A549 (cell line): ENCODE results near the gene CCNG2.

Experiments
- CHD2 ChIP-seq: fragments of 150-350 bp; IDR thresholded peaks from 2 replicates; pipeline ENCODE4 v1.6.1; 2014; ENCODE audit warnings: low read length; ENCODE audit not compliant: partially characterized antibody
- CHD4 ChIP-seq: fragments of 200-600 bp; sonication (generic); IDR thresholded peaks from 2 replicates; pipeline ENCODE4 v1.6.1; 2016; ENCODE audit warnings: antibody characterized with exemption, mild to moderate bottlenecking, borderline replicate concordance
- JUN ChIP-seq, 2 experiments: fragments of >200 bp; sonication (Bioruptor Twin); formaldehyde crosslinking; IDR thresholded peaks; 2 replicates in 1 of 2; 3 replicates in 1 of 2; pipeline ENCODE4 v1.6.1; 2016 to 2017
- JUNB ChIP-seq: fragments of >200 bp; sonication (Bioruptor Twin); formaldehyde crosslinking; IDR thresholded peaks from 2 replicates; pipeline ENCODE4 v1.6.1; 2016
- POLR2A ChIP-seq: IDR thresholded peaks from 2 replicates; pipeline ENCODE4 v1.6.1; 2012; ENCODE audit warnings: mild to moderate bottlenecking, low read length
- RNF2 ChIP-seq: fragments of 200-600 bp; sonication (generic); IDR thresholded peaks from 2 replicates; pipeline ENCODE4 v1.6.1; 2016; ENCODE audit warnings: low read depth, mild to moderate bottlenecking, antibody characterized with exemption, moderate library complexity, borderline replicate concordance
- SMC3 ChIP-seq: fragments of >200 bp; sonication (Bioruptor Twin); formaldehyde crosslinking; IDR thresholded peaks from 3 replicates; pipeline ENCODE4 v1.6.1; 2018; ENCODE audit warnings: inconsistent platforms
- TF ChIP-seq, protein P1 (sequence below): fragments of >200 bp; sonication (Bioruptor Twin); formaldehyde crosslinking; IDR thresholded peaks from 3 replicates; pipeline ENCODE4 v1.5.1; 2016
- TF ChIP-seq, protein P2 (sequence below): fragments of 200-600 bp; sonication (generic); IDR thresholded peaks from 2 replicates; pipeline ENCODE4 v1.6.1; 2016; ENCODE audit warnings: antibody characterized with exemption, mild to moderate bottlenecking, moderate library complexity

DNA sequence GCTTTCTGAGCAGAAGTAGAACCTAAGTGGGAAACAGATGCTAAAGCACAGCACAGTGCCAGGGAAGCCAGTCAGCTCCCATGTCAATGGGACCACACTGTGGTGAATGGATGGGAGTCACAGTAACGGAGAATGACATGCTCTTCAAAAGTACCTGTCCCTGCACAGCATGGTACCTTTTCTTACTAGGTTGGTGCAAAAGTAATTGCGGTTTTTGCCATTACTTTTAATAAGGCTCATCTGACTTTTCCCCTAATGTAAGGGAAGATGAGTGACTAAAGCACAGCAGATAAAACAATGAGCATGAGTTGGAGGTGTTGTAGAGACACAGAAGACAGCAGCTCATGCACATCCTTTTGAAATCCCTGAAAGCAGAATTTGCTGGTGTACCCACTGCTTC is 62.3 kb downstream of the CCNG2 start:
- TF ChIP-seq JUNB (no peak), CHD2 (no peak), JUN (IDR thresholded peaks at IDR 0.05) (no peak), SMC3 (no peak), RNF2 (no peak), CHD4 (no peak), POLR2A (no peak)
- TF ChIP-seq, protein P1, sequence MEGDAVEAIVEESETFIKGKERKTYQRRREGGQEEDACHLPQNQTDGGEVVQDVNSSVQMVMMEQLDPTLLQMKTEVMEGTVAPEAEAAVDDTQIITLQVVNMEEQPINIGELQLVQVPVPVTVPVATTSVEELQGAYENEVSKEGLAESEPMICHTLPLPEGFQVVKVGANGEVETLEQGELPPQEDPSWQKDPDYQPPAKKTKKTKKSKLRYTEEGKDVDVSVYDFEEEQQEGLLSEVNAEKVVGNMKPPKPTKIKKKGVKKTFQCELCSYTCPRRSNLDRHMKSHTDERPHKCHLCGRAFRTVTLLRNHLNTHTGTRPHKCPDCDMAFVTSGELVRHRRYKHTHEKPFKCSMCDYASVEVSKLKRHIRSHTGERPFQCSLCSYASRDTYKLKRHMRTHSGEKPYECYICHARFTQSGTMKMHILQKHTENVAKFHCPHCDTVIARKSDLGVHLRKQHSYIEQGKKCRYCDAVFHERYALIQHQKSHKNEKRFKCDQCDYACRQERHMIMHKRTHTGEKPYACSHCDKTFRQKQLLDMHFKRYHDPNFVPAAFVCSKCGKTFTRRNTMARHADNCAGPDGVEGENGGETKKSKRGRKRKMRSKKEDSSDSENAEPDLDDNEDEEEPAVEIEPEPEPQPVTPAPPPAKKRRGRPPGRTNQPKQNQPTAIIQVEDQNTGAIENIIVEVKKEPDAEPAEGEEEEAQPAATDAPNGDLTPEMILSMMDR: no peak
- TF ChIP-seq, protein P2, sequence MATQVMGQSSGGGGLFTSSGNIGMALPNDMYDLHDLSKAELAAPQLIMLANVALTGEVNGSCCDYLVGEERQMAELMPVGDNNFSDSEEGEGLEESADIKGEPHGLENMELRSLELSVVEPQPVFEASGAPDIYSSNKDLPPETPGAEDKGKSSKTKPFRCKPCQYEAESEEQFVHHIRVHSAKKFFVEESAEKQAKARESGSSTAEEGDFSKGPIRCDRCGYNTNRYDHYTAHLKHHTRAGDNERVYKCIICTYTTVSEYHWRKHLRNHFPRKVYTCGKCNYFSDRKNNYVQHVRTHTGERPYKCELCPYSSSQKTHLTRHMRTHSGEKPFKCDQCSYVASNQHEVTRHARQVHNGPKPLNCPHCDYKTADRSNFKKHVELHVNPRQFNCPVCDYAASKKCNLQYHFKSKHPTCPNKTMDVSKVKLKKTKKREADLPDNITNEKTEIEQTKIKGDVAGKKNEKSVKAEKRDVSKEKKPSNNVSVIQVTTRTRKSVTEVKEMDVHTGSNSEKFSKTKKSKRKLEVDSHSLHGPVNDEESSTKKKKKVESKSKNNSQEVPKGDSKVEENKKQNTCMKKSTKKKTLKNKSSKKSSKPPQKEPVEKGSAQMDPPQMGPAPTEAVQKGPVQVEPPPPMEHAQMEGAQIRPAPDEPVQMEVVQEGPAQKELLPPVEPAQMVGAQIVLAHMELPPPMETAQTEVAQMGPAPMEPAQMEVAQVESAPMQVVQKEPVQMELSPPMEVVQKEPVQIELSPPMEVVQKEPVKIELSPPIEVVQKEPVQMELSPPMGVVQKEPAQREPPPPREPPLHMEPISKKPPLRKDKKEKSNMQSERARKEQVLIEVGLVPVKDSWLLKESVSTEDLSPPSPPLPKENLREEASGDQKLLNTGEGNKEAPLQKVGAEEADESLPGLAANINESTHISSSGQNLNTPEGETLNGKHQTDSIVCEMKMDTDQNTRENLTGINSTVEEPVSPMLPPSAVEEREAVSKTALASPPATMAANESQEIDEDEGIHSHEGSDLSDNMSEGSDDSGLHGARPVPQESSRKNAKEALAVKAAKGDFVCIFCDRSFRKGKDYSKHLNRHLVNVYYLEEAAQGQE: no peak
